Measurements from ENCODE around the gene TNRC18. TPM values are rescaled to one million over a fixed set of nuclear protein-coding genes. Genes with fewer than 3 reads are reported as not detected.

Gene TNRC18
- total and polyA plus RNA-seq, 2 of the 8 experiments (the other 6 are each of a cell fraction or from before 2014, with no cell fraction given), result 1.7 to 8.6 TPM

DNA sequence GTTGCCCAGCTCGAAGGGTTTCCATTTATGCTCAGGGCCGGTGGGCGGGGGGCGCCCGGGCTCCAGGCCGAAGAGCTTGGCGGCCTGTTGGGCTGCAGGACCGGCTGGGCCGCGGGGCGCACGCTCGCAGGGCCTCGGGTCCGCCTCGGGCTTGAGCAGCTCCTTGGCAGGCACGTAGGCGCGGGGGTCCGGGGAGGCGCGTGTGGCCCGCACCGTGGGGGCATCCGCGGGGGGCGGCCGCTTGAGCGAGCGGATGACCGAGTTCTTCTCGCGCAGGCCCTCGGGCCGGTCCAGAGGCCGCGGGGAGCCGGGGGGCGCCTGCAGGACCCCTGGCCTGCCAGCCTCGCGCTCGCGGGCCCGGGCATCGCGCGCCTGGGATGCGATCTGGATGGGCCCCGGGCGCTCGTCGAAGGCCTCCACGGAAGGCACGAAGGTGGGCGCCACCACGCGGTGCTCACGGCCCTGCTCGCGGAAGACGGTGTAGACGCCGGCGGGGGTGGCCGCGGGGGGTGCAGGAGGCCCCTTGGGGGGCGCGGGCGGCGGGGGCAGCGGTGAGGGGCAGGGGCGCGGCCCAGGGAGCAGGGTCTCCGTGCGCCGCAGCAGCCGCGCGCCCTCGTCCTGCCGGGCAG lies 35.2 kb downstream of the TNRC18 start:
- no peak overlapping the region for H4K5ac ChIP-seq (ENCODE audit: insufficient read length, low read depth, low read length)
- H2BK20ac ChIP-seq (ENCODE audit: low read length), result no peak overlapping the region
- no peak overlapping the region for H3K23ac ChIP-seq (ENCODE audit: insufficient read length)
- TF ChIP-seq, protein P1, sequence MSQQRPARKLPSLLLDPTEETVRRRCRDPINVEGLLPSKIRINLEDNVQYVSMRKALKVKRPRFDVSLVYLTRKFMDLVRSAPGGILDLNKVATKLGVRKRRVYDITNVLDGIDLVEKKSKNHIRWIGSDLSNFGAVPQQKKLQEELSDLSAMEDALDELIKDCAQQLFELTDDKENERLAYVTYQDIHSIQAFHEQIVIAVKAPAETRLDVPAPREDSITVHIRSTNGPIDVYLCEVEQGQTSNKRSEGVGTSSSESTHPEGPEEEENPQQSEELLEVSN (IDR thresholded peaks at IDR 0.05), result peak; percentile 7; the same call in 1 of the 2 replicates
- TF ChIP-seq GABPA (IDR thresholded peaks at IDR 0.05; ENCODE audit: borderline replicate concordance, insufficient read depth, low read length), result peak; percentile 65
- TF ChIP-seq, protein P2, sequence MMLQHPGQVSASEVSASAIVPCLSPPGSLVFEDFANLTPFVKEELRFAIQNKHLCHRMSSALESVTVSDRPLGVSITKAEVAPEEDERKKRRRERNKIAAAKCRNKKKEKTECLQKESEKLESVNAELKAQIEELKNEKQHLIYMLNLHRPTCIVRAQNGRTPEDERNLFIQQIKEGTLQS (IDR thresholded peaks at IDR 0.05; ENCODE audit: insufficient read depth, low read depth, low read length), result no peak
- no peaks in the 10 kb centered on the region for H3K79me2 ChIP-seq (ENCODE audit: control insufficient read depth in 1 of 2, insufficient read depth in 2 of 2, low read length in 2 of 2)
- peaks cover 2% of the 10 kb centered on the region in 2 experiments for H4K20me1 ChIP-seq (replicated peaks in 1 of 2; ENCODE audit: control insufficient read depth in 1 of 2, insufficient read depth in 2 of 2, low read length in 2 of 2)
- H3K14ac ChIP-seq (ENCODE audit: insufficient read length), result no peak overlapping the region
- H3K4me3 ChIP-seq (ENCODE audit: extremely low read depth in 1 of 4, insufficient read depth in 2 of 4, low read depth in 3 of 4, low read length in 4 of 4), result peak overlapping the region in 3 of 4 experiments; percentile 19 to 57 (median 21); a peak in 4 of 8 replicates
- H3K79me1 ChIP-seq (ENCODE audit: low read depth, low read length), result no peaks in the 10 kb centered on the region
- H3K4me1 ChIP-seq (replicated peaks in 1 of 4; ENCODE audit: control insufficient read depth in 3 of 4, insufficient read depth in 4 of 4, low read length in 3 of 4), result peaks cover 0 to 6% (median 0%) of the 10 kb centered on the region in 4 experiments; a peak in 4 of 7 replicates
- DNase-seq (ENCODE audit: low read depth in 1 of 2, low spot score in 2 of 2) (peak in 1 of 2 experiments; percentile 72), FAIRE-seq (no peak)
- H2BK15ac ChIP-seq (ENCODE audit: low read length), result no peak overlapping the region
- no peak overlapping the region; the same call in 1 of the 2 replicates for H4K8ac ChIP-seq (ENCODE audit: extremely low read depth, insufficient read depth, low read length)
- no peak overlapping the region for H3K9ac ChIP-seq (replicated peaks in 1 of 4; ENCODE audit: extremely low read depth in 1 of 4, low read depth in 3 of 4, low read length in 3 of 4)
- no peaks in the 10 kb centered on the region for H3K9me3 ChIP-seq (ENCODE audit: insufficient read depth in 2 of 2, low read depth in 1 of 2, low read length in 1 of 2)
- H3K56ac ChIP-seq (replicated peaks; ENCODE audit: insufficient read length, low read depth, low read length), result no peak overlapping the region
- H2BK5ac ChIP-seq (ENCODE audit: low read depth, low read length), result no peak overlapping the region
- peaks cover 0 to 6% (median 3%) of the 10 kb centered on the region in 4 experiments; a peak in 3 of 7 replicates for H3K27me3 ChIP-seq (replicated peaks in 1 of 4; ENCODE audit: control insufficient read depth in 3 of 4, extremely low read depth in 1 of 4, insufficient read depth in 3 of 4, low read length in 3 of 4)
- 50% methylated on average over 44 of the region's 81 CpGs; no CpG with 5 or more reads in 1 of the 2 experiments for WGBS, 2 experiments (ENCODE audit: extremely low coverage in 1 of 2, insufficient coverage in 1 of 2, insufficient read length in 1 of 2, insufficient replicate concordance in 2 of 2, low coverage in 1 of 2, low lambda C conversion rate in 2 of 2, missing lambda C conversion rate in 1 of 2)
- H2AK5ac ChIP-seq (ENCODE audit: low read depth, low read length), result no peak overlapping the region
- H3K27ac ChIP-seq (ENCODE audit: low read depth, low read length), result no peak overlapping the region
- no peak overlapping the region for H3K4ac ChIP-seq (replicated peaks; ENCODE audit: insufficient read length, low read depth, low read length)
- H3K36me3 ChIP-seq (ENCODE audit: control insufficient read depth in 2 of 4, insufficient read depth in 4 of 4, low read length in 3 of 4), result no peaks in the 10 kb centered on the region
- H4K91ac ChIP-seq (replicated peaks; ENCODE audit: insufficient read length, low read length), result no peak overlapping the region
- H3K18ac ChIP-seq (ENCODE audit: extremely low read depth, low read length), result no peak overlapping the region
- ChIA-PET POLR2A (ENCODE audit: partially characterized antibody) (interaction anchor here (0.8 to 1.1 kb wide), 2 partner anchors 9 to 62 kb away, joined by 3 to 7 read pairs; no protein-coding TSS in a partner anchor), CTCF (ENCODE audit: partially characterized antibody) (interaction anchor here (0.8 to 1.2 kb wide), 3 partner anchors 22 to 62 kb away, joined by 3 to 4 read pairs (median 4); no protein-coding TSS in a partner anchor)
- no peak overlapping the region for H2BK120ac ChIP-seq (replicated peaks; ENCODE audit: low read depth, low read length)
- H2AFZ ChIP-seq (ENCODE audit: low read length), result no peak overlapping the region
- H3K23me2 ChIP-seq (ENCODE audit: low read depth, low read length), result no peaks in the 10 kb centered on the region; the same call in 1 of the 2 replicates
- H2BK12ac ChIP-seq (ENCODE audit: low read depth, low read length), result no peak overlapping the region
- H3K4me2 ChIP-seq (ENCODE audit: insufficient read depth in 1 of 2, low read depth in 2 of 2, low read length in 2 of 2), result peak overlapping the region; percentile 44 to 74; a peak in 3 of 4 replicates
